ACC112 (cell line): ENCODE results near the gene MNAT1.

ENCODE experiments used
- H2AFZ ChIP-seq: fragments of 200-600 bp; sonication (generic); one replicate; pipeline ENCODE4 v1.6.0; 2017; ENCODE audit warnings: antibody characterized with exemption, low read length; ENCODE audit not compliant: unreplicated experiment
- H3K27ac ChIP-seq: fragments of 200-600 bp; sonication (generic); 2 replicates; pipeline ENCODE4 v1.5.1; 2014; ENCODE audit warnings: low read depth, mild to moderate bottlenecking, antibody characterized with exemption, low read length, moderate library complexity
- H3K27me3 ChIP-seq: fragments of 200-600 bp; sonication (generic); 2 replicates; pipeline ENCODE4 v1.6.1; 2014; ENCODE audit warnings: mild to moderate bottlenecking, antibody characterized with exemption, low read length, moderate library complexity, mixed read lengths; ENCODE audit not compliant: insufficient read depth
- H3K36me3 ChIP-seq: fragments of 200-600 bp; sonication (generic); 2 replicates; pipeline ENCODE4 v1.6.1; 2016; ENCODE audit warnings: mild to moderate bottlenecking, antibody characterized with exemption, low read length, moderate library complexity, mixed read lengths; ENCODE audit not compliant: insufficient read depth
- H3K4me1 ChIP-seq: fragments of 200-600 bp; sonication (generic); one replicate; pipeline ENCODE4 v1.6.1; 2016; ENCODE audit warnings: low read length, mixed read lengths; ENCODE audit not compliant: insufficient read depth, unreplicated experiment, control insufficient read depth
- H3K4me3 ChIP-seq: fragments of 200-600 bp; sonication (generic); 2 replicates; pipeline ENCODE4 v1.5.1; 2014; ENCODE audit warnings: mild to moderate bottlenecking, low read depth, low read length
- H3K79me2 ChIP-seq: fragments of 200-600 bp; sonication (generic); one replicate; pipeline ENCODE4 v1.6.0; 2016; ENCODE audit warnings: low read length; ENCODE audit not compliant: control insufficient read depth, unreplicated experiment, insufficient read depth

MNAT1 gene

DNA sequence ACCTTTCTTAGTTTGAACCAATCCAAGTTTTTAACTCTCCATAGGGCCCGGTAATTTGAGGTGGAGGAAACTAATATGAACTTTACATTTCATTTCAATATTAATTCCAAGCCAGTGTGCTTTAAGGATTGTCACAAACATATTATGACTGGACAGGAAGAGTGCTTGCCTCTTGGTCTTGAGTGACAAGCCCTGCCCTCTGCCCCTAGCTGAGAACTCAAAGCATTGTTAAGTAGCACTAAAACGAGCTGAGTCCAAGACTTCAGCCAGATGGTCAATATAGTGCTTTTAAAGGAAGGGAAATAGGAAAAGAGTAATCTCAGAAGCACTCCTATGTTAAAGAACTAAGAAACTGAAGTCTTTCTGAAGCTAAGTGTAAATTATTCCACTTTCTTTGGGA, 229.2 kb downstream of the MNAT1 start:
- H3K27ac ChIP-seq = no peak overlapping the region
- peaks cover 3% of the 10 kb centered on the region for H3K79me2 ChIP-seq
- no peak overlapping the region for H3K4me3 ChIP-seq
- peaks cover 25% of the 10 kb centered on the region for H3K4me1 ChIP-seq
- H3K27me3 ChIP-seq = no peaks in the 10 kb centered on the region
- no peaks in the 10 kb centered on the region for H3K36me3 ChIP-seq
- no peak overlapping the region for H2AFZ ChIP-seq

- Histone ChIP-seq H3K36me3 (no peaks in the 10 kb centered on the region), H2AFZ (no peak overlapping the region), H3K4me1 (peaks cover 25% of the 10 kb centered on the region), H3K4me3 (no peak overlapping the region), H3K27me3 (no peaks in the 10 kb centered on the region), H3K79me2 (peaks cover 3% of the 10 kb centered on the region), H3K27ac (peak overlapping the region; percentile 69)
Measured at GRCh38 chr14:60964904-60965303, 230.3 kb downstream of the MNAT1 start.

- H3K27me3 ChIP-seq = no peaks in the 10 kb centered on the region
- H3K4me1 ChIP-seq = peaks cover 25% of the 10 kb centered on the region
- no peak overlapping the region for H3K4me3 ChIP-seq
- peak overlapping the region; percentile 69 for H3K27ac ChIP-seq
- peaks cover 3% of the 10 kb centered on the region for H3K79me2 ChIP-seq
- H2AFZ ChIP-seq = no peak overlapping the region
- H3K36me3 ChIP-seq = no peaks in the 10 kb centered on the region
Measured at GRCh38 chr14:60965402-60965801, 230.8 kb downstream of the MNAT1 start.

GRCh38 chr14:60968099-60968498, 233.5 kb downstream of the MNAT1 start:
- no peaks in the 10 kb centered on the region; the same call in 1 of the 2 replicates for H3K36me3 ChIP-seq
- H2AFZ ChIP-seq = no peak overlapping the region
- no peaks in the 10 kb centered on the region for H3K27me3 ChIP-seq
- no peak overlapping the region for H3K27ac ChIP-seq
- H3K4me1 ChIP-seq = peaks cover 25% of the 10 kb centered on the region
- peaks cover 3% of the 10 kb centered on the region for H3K79me2 ChIP-seq
- no peak overlapping the region for H3K4me3 ChIP-seq

GRCh38 chr14:60968671-60969070, 234.1 kb downstream of the MNAT1 start:
- Histone ChIP-seq H3K4me3 (no peak overlapping the region), H3K27me3 (no peaks in the 10 kb centered on the region), H3K36me3 (peaks cover 3% of the 10 kb centered on the region; the same call in 1 of the 2 replicates), H2AFZ (no peak overlapping the region), H3K27ac (no peak overlapping the region), H3K79me2 (peaks cover 3% of the 10 kb centered on the region), H3K4me1 (peaks cover 21% of the 10 kb centered on the region)

- peaks cover 9% of the 10 kb centered on the region for H3K36me3 ChIP-seq
- H2AFZ ChIP-seq = no peak overlapping the region
- H3K4me3 ChIP-seq = no peak overlapping the region
- no peaks in the 10 kb centered on the region for H3K27me3 ChIP-seq
- H3K4me1 ChIP-seq = peaks cover 9% of the 10 kb centered on the region
- no peaks in the 10 kb centered on the region for H3K79me2 ChIP-seq
- H3K27ac ChIP-seq = no peak overlapping the region
Measured at GRCh38 chr14:60970146-60970545, 235.6 kb downstream of the MNAT1 start.

DNA sequence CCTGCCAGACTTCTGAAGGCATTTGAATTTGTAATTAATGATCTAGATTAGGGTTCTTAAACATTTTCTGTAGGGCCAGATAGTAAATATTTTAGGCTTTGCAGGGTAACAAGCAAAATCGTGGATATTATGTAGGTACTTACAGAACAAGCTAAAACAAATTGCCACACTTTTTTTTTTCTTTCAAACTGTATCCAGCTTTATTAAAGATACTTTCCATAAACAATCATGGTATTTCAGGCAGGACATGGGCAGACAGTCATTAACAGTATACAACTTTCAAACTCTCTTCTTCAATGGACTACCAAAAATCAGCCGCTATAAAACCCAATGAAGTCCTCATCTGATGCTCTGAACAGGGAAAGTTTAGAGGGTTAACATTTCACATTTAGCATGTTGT, 236.7 kb downstream of the MNAT1 start:
- Histone ChIP-seq H3K36me3 (peaks cover 14% of the 10 kb centered on the region), H3K4me1 (no peaks in the 10 kb centered on the region), H3K4me3 (no peak overlapping the region), H3K27ac (no peak overlapping the region), H2AFZ (no peak overlapping the region), H3K79me2 (peaks cover 7% of the 10 kb centered on the region), H3K27me3 (no peaks in the 10 kb centered on the region)

DNA sequence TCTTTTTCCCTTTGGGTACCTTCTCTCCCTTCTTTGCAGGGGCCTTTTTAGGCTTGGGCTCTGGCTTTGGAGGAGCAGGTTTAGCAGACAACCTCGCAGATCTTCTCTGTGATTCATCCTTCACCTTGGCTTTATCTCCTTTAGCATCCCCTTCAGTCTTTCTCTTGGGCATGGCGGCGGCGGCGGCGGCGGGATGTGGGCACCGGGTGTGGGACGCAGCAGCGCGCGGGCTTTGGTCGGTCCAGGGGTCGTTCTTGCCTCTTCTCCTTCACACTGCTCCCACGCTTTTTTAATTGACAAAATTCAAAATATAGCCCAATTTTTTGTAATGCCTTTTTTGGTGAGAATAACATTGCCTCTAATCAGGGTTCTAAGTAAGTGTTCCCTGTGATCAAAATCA, 237.7 kb downstream of the MNAT1 start:
- Histone ChIP-seq H2AFZ (no peak overlapping the region), H3K4me3 (no peak overlapping the region), H3K27me3 (no peaks in the 10 kb centered on the region), H3K4me1 (no peaks in the 10 kb centered on the region), H3K27ac (no peak overlapping the region), H3K36me3 (peaks cover 24% of the 10 kb centered on the region), H3K79me2 (peaks cover 14% of the 10 kb centered on the region)

GRCh38 chr14:60973070-60973469, 238.5 kb downstream of the MNAT1 start:
- H3K27ac ChIP-seq = no peak overlapping the region
- H2AFZ ChIP-seq = no peak overlapping the region
- peaks cover 22% of the 10 kb centered on the region for H3K79me2 ChIP-seq
- H3K4me1 ChIP-seq = peaks cover 4% of the 10 kb centered on the region
- peaks cover 25% of the 10 kb centered on the region for H3K36me3 ChIP-seq
- no peak overlapping the region for H3K4me3 ChIP-seq
- no peaks in the 10 kb centered on the region for H3K27me3 ChIP-seq

GRCh38 chr14:60974090-60974651, 239.6 kb downstream of the MNAT1 start:
- H3K79me2 ChIP-seq = peaks cover 28% of the 10 kb centered on the region
- no peak overlapping the region for H3K27ac ChIP-seq
- no peak overlapping the region for H3K4me3 ChIP-seq
- peaks cover 15% of the 10 kb centered on the region for H3K4me1 ChIP-seq
- H3K36me3 ChIP-seq = peaks cover 25% of the 10 kb centered on the region
- H3K27me3 ChIP-seq = no peaks in the 10 kb centered on the region
- no peak overlapping the region for H2AFZ ChIP-seq

DNA sequence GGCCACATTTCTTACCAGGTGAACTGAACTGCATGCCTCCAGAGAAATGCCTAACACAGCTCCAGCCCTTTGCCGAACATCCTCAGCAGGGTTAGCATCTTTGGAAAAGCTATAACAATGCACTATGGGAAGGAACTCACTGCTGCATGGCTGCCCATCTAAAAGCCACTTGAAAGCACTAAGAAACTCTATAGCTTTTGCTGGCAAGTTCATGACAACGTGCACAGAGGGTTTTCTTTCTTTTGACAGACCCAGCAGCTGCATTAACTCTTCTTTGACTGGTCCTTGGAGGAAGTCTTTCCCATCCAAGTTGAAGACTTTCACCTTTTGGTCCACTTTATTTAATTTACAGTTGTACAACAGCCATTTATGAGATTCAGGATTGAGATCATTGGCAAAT, 241.0 kb downstream of the MNAT1 start:
- Histone ChIP-seq H3K36me3 (peaks cover 25% of the 10 kb centered on the region), H2AFZ (no peak overlapping the region), H3K27ac (no peak overlapping the region), H3K27me3 (no peaks in the 10 kb centered on the region), H3K79me2 (peaks cover 42% of the 10 kb centered on the region), H3K4me3 (no peak overlapping the region), H3K4me1 (peaks cover 26% of the 10 kb centered on the region)
